Measurements from ENCODE around the gene UCK2. TPM values are rescaled to one million over a fixed set of nuclear protein-coding genes. Genes with fewer than 3 reads are reported as not detected.

The UCK2 gene
- total RNA-seq, 1 donor from 2014 or later, result 111 TPM

- H3K4me1 Mint-ChIP-seq (ENCODE audit: low read depth, unreplicated experiment), result peaks cover 57% of the 10 kb centered on the region
- Histone ChIP-seq H3K9me3 (ENCODE audit: insufficient read depth, low read depth, low read length) (no peaks in the 10 kb centered on the region), H2AFZ (ENCODE audit: low read depth, low read length) (no peak overlapping the region), H3K36me3 (ENCODE audit: insufficient read depth, low read length) (no peaks in the 10 kb centered on the region), H3K4me1 (ENCODE audit: insufficient read depth, low read length) (peaks cover 6% of the 10 kb centered on the region), H3K79me2 (ENCODE audit: insufficient read depth, low read length) (peaks cover 90% of the 10 kb centered on the region), H3K27me3 (ENCODE audit: insufficient read depth, low read length) (no peaks in the 10 kb centered on the region), H3K4me2 (ENCODE audit: low read length) (no peak overlapping the region), H3K27ac (ENCODE audit: low read depth, low read length) (no peak overlapping the region), H4K20me1 (ENCODE audit: insufficient read depth, low read length) (peaks cover 46% of the 10 kb centered on the region), H3K9ac (ENCODE audit: low read length) (no peak overlapping the region), H3K4me3 (ENCODE audit: insufficient read depth, low read depth, low read length) (no peak overlapping the region)
- DNase-seq (ENCODE audit: low read depth) (no peak), FAIRE-seq (no peak)
- peaks cover 7% of the 10 kb centered on the region for H3K36me3 Mint-ChIP-seq (ENCODE audit: low read depth, unreplicated experiment)
- H3K4me3 Mint-ChIP-seq (ENCODE audit: unreplicated experiment), result no peak overlapping the region
- TF ChIP-seq, protein P1, sequence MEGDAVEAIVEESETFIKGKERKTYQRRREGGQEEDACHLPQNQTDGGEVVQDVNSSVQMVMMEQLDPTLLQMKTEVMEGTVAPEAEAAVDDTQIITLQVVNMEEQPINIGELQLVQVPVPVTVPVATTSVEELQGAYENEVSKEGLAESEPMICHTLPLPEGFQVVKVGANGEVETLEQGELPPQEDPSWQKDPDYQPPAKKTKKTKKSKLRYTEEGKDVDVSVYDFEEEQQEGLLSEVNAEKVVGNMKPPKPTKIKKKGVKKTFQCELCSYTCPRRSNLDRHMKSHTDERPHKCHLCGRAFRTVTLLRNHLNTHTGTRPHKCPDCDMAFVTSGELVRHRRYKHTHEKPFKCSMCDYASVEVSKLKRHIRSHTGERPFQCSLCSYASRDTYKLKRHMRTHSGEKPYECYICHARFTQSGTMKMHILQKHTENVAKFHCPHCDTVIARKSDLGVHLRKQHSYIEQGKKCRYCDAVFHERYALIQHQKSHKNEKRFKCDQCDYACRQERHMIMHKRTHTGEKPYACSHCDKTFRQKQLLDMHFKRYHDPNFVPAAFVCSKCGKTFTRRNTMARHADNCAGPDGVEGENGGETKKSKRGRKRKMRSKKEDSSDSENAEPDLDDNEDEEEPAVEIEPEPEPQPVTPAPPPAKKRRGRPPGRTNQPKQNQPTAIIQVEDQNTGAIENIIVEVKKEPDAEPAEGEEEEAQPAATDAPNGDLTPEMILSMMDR (IDR thresholded peaks at IDR 0.05; ENCODE audit: insufficient read depth, low read depth, low read length), result no peak
- TF ChIP-seq EZH2 (IDR thresholded peaks at IDR 0.05; ENCODE audit: insufficient read depth, low read length), result no peak
- no peaks in the 10 kb centered on the region for H3K27me3 Mint-ChIP-seq (ENCODE audit: low read depth, unreplicated experiment)
- peak overlapping the region; percentile 38 for H3K27ac Mint-ChIP-seq (ENCODE audit: unreplicated experiment)
- peaks cover 2% of the 10 kb centered on the region for H3K9me3 Mint-ChIP-seq (ENCODE audit: unreplicated experiment)
Observed at GRCh38 chr1:165886193-165886592, 58.8 kb downstream of the UCK2 start.

GRCh38 chr1:165886983-165887382 is 59.6 kb downstream of the UCK2 start:
- Histone ChIP-seq H4K20me1 (ENCODE audit: insufficient read depth, low read length) (peaks cover 38% of the 10 kb centered on the region), H3K9ac (ENCODE audit: low read length) (no peak overlapping the region), H3K4me1 (ENCODE audit: insufficient read depth, low read length) (peaks cover 14% of the 10 kb centered on the region), H3K79me2 (ENCODE audit: insufficient read depth, low read length) (peaks cover 82% of the 10 kb centered on the region), H2AFZ (ENCODE audit: low read depth, low read length) (no peak overlapping the region), H3K27me3 (ENCODE audit: insufficient read depth, low read length) (no peaks in the 10 kb centered on the region), H3K27ac (ENCODE audit: low read depth, low read length) (no peak overlapping the region), H3K4me3 (ENCODE audit: insufficient read depth, low read depth, low read length) (no peak overlapping the region), H3K4me2 (ENCODE audit: low read length) (no peak overlapping the region), H3K36me3 (ENCODE audit: insufficient read depth, low read length) (no peaks in the 10 kb centered on the region), H3K9me3 (ENCODE audit: insufficient read depth, low read depth, low read length) (no peaks in the 10 kb centered on the region)
- FAIRE-seq, result no peak
- TF ChIP-seq, protein P1 (IDR thresholded peaks at IDR 0.05; ENCODE audit: insufficient read depth, low read depth, low read length), result no peak
- no peak for TF ChIP-seq EZH2 (IDR thresholded peaks at IDR 0.05; ENCODE audit: insufficient read depth, low read length)
- H3K36me3 Mint-ChIP-seq (ENCODE audit: low read depth, unreplicated experiment), result peaks cover 13% of the 10 kb centered on the region
- H3K27me3 Mint-ChIP-seq (ENCODE audit: low read depth, unreplicated experiment), result no peaks in the 10 kb centered on the region
- H3K27ac Mint-ChIP-seq (ENCODE audit: unreplicated experiment), result no peak overlapping the region
- no peak for DNase-seq (ENCODE audit: low read depth)
- H3K4me1 Mint-ChIP-seq (ENCODE audit: low read depth, unreplicated experiment), result peaks cover 65% of the 10 kb centered on the region
- peaks cover 2% of the 10 kb centered on the region for H3K9me3 Mint-ChIP-seq (ENCODE audit: unreplicated experiment)
- H3K4me3 Mint-ChIP-seq (ENCODE audit: unreplicated experiment), result no peak overlapping the region

- Mint-ChIP-seq H3K27ac (ENCODE audit: unreplicated experiment) (no peak overlapping the region), H3K4me1 (ENCODE audit: low read depth, unreplicated experiment) (peaks cover 72% of the 10 kb centered on the region), H3K4me3 (ENCODE audit: unreplicated experiment) (no peak overlapping the region), H3K27me3 (ENCODE audit: low read depth, unreplicated experiment) (no peaks in the 10 kb centered on the region), H3K9me3 (ENCODE audit: unreplicated experiment) (no peaks in the 10 kb centered on the region), H3K36me3 (ENCODE audit: low read depth, unreplicated experiment) (peaks cover 16% of the 10 kb centered on the region)
- no peaks in the 10 kb centered on the region for H3K9me3 ChIP-seq (ENCODE audit: insufficient read depth, low read depth, low read length)
- H3K36me3 ChIP-seq (ENCODE audit: insufficient read depth, low read length), result peaks cover 3% of the 10 kb centered on the region
- no peak overlapping the region for H3K4me2 ChIP-seq (ENCODE audit: low read length)
- DNase-seq (ENCODE audit: low read depth) (no peak), FAIRE-seq (no peak)
- H3K27me3 ChIP-seq (ENCODE audit: insufficient read depth, low read length), result no peaks in the 10 kb centered on the region
- H3K27ac ChIP-seq (ENCODE audit: low read depth, low read length), result no peak overlapping the region
- no peak overlapping the region for H3K9ac ChIP-seq (ENCODE audit: low read length)
- H3K4me3 ChIP-seq (ENCODE audit: insufficient read depth, low read depth, low read length), result no peak overlapping the region
- TF ChIP-seq, protein P1 (IDR thresholded peaks at IDR 0.05; ENCODE audit: insufficient read depth, low read depth, low read length), result no peak
- TF ChIP-seq EZH2 (IDR thresholded peaks at IDR 0.05; ENCODE audit: insufficient read depth, low read length), result no peak
- no peak overlapping the region for H2AFZ ChIP-seq (ENCODE audit: low read depth, low read length)
- H3K4me1 ChIP-seq (ENCODE audit: insufficient read depth, low read length), result peaks cover 14% of the 10 kb centered on the region
- peaks cover 35% of the 10 kb centered on the region for H4K20me1 ChIP-seq (ENCODE audit: insufficient read depth, low read length)
- H3K79me2 ChIP-seq (ENCODE audit: insufficient read depth, low read length), result peaks cover 75% of the 10 kb centered on the region
Observed at GRCh38 chr1:165887877-165888551, 60.6 kb downstream of the UCK2 start.
